ENCODE measurements around the gene CRYGN.

DNA sequence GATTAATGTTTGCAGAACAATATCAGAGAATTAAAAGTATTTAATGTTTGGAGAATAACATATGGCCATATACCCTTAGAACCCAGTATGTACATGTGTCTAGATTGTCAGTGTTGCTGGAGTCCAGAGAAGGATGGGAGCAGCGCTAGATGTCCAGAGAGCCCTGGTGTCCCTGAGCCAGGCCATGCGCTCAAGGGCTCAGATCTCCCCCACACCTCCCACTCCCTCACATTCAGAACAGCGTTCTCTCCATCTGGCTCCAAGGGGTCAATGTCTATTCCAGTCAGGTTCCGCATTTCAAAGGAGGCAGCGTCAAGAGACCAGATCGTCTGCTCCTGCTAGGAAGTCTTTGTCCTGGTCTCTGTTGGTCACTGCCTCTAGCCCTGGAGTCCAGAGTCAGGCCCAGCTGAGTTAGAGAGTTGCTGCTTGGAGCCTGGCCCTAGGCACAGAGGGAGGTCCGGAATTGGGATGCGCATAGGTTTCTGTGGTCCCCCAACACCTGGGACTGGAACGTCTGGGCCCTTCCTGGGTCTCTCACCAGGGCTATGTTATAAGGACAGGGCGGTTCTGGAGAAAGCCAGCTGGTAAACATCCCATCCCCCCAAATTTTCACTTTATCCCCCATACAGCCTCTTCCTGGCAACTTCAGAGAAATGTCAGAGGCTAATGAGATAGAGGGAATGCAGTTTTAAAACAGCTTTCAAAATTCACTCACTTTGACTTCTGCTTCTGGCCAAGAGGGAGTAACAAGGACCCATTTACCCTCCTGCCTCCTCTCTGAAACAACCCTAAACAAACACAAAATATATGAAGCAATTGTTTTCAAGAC is 23.6 kb downstream of the CRYGN start:
- TF ChIP-seq SIN3A (IDR thresholded peaks at IDR 0.05; ENCODE audit: borderline replicate concordance, insufficient read depth, low read length) = no peak
- no peak for TF ChIP-seq FOXP2 (optimal IDR thresholded peaks at IDR 0.05; ENCODE audit: borderline replicate concordance, extremely low read depth, extremely low read length, insufficient read depth)
